SK-N-MC (cell line): Measurements from ENCODE around the gene CTNND2.
"Not testable (repeated sequence)": the region's sequence is repeated elsewhere in the genome, so short reads cannot be mapped to it uniquely, and the experiment has no call there.

Experiments
- DNase-seq: peaks from one replicate; pipeline ENCODE4 v3.0.0-alpha.2; 2011; ENCODE audit warnings: low read depth, low spot score
- H3K27ac ChIP-seq: fragments of 200-600 bp; sonication (generic); 2 replicates; pipeline ENCODE4 v1.5.1; 2016; ENCODE audit warnings: mixed run types
- H3K36me3 ChIP-seq: fragments of 200-600 bp; sonication (generic); 2 replicates; pipeline ENCODE4 v1.6.1; 2017; ENCODE audit warnings: antibody characterized with exemption, low read length, mixed read lengths; ENCODE audit not compliant: insufficient read depth
- H3K4me3 ChIP-seq: fragments of 200-600 bp; sonication (generic); 2 replicates; pipeline ENCODE4 v1.5.1; 2016
- H3K9ac ChIP-seq: fragments of 200-600 bp; sonication (generic); 2 replicates; pipeline ENCODE4 v1.8.0; 2017; ENCODE audit warnings: mixed run types, mixed read lengths; ENCODE audit not compliant: insufficient read length
- H3K9me3 ChIP-seq: fragments of 200-600 bp; sonication (generic); 2 replicates; pipeline ENCODE4 v1.6.1; 2017; ENCODE audit warnings: low read depth, mild to moderate bottlenecking, antibody characterized with exemption, low read length, moderate library complexity, mixed read lengths
- EZH2 ChIP-seq: fragments of 200-600 bp; sonication (generic); IDR thresholded peaks from one replicate; pipeline ENCODE4 v1.6.1; 2017; ENCODE audit warnings: antibody characterized with exemption
- FOXP2 ChIP-seq: optimal IDR thresholded peaks from 2 replicates; pipeline ENCODE3; 2011; ENCODE audit warnings: mild to moderate bottlenecking, moderate library complexity; ENCODE audit not compliant: insufficient read depth; ENCODE audit errors: extremely low read length, control extremely low read depth
- POLR2AphosphoS5 ChIP-seq: IDR thresholded peaks from 2 replicates; pipeline ENCODE4 v1.6.1; 2012; ENCODE audit warnings: mild to moderate bottlenecking, low read depth, low read length, borderline replicate concordance

CTNND2 gene

GRCh38 chr5:11324521-11325289, 579.5 kb downstream of the CTNND2 start:
- Histone ChIP-seq H3K27ac (no peak overlapping the region), H3K9me3 (no peaks in the 10 kb centered on the region), H3K4me3 (no peak overlapping the region), H3K9ac (no peak overlapping the region), H3K36me3 (no peaks in the 10 kb centered on the region)
- TF ChIP-seq EZH2, result no peak
- no peak for TF ChIP-seq POLR2AphosphoS5
- no peak for TF ChIP-seq FOXP2
- DNase-seq, result no peak

GRCh38 chr5:11323761-11324160, 580.5 kb downstream of the CTNND2 start:
- H3K4me3 ChIP-seq, result no peak overlapping the region
- H3K9ac ChIP-seq, result no peak overlapping the region
- TF ChIP-seq POLR2AphosphoS5 (no peak), EZH2 (no peak)
- no peak overlapping the region for H3K27ac ChIP-seq
- no peaks in the 10 kb centered on the region for H3K9me3 ChIP-seq
- H3K36me3 ChIP-seq, result no peaks in the 10 kb centered on the region
- DNase-seq, result no peak

- Histone ChIP-seq H3K9ac (no peak overlapping the region), H3K4me3 (no peak overlapping the region), H3K36me3 (no peaks in the 10 kb centered on the region), H3K9me3 (no peaks in the 10 kb centered on the region), H3K27ac (no peak overlapping the region)
- peak; percentile 39 for DNase-seq
- no peak for TF ChIP-seq FOXP2
- no peak for TF ChIP-seq EZH2
- no peak for TF ChIP-seq POLR2AphosphoS5
Measured at GRCh38 chr5:11322133-11322532, 582.1 kb downstream of the CTNND2 start.

GRCh38 chr5:11319836-11320580, 584.2 kb downstream of the CTNND2 start:
- Histone ChIP-seq H3K9me3 (no peaks in the 10 kb centered on the region), H3K36me3 (no peaks in the 10 kb centered on the region), H3K27ac (no peak overlapping the region), H3K4me3 (no peak overlapping the region), H3K9ac (no peak overlapping the region)
- no peak for DNase-seq
- TF ChIP-seq POLR2AphosphoS5 (no peak), FOXP2 (no peak), EZH2 (no peak)

GRCh38 chr5:11313694-11314093, 590.6 kb downstream of the CTNND2 start:
- not testable (repeated sequence) for H3K4me3 ChIP-seq, H3K27ac ChIP-seq, DNase-seq, H3K9me3 ChIP-seq, H3K36me3 ChIP-seq, H3K9ac ChIP-seq

- no peak overlapping the region for H3K9ac ChIP-seq
- H3K36me3 ChIP-seq, result no peaks in the 10 kb centered on the region
- TF ChIP-seq POLR2AphosphoS5 (no peak), EZH2 (no peak), FOXP2 (no peak)
- H3K27ac ChIP-seq, result no peak overlapping the region
- no peak overlapping the region for H3K4me3 ChIP-seq
- DNase-seq, result no peak
- no peaks in the 10 kb centered on the region for H3K9me3 ChIP-seq
Measured at GRCh38 chr5:11311731-11312130, 592.5 kb downstream of the CTNND2 start.

GRCh38 chr5:11311272-11311671, 593.0 kb downstream of the CTNND2 start:
- no peaks in the 10 kb centered on the region for H3K9me3 ChIP-seq
- TF ChIP-seq FOXP2, result no peak
- no peak for TF ChIP-seq EZH2
- TF ChIP-seq POLR2AphosphoS5, result no peak
- DNase-seq, result no peak
- H3K4me3 ChIP-seq, result no peak overlapping the region
- H3K9ac ChIP-seq, result no peak overlapping the region
- H3K36me3 ChIP-seq, result no peaks in the 10 kb centered on the region
- no peak overlapping the region for H3K27ac ChIP-seq

- H3K9me3 ChIP-seq, result no peaks in the 10 kb centered on the region
- DNase-seq, result no peak
- no peaks in the 10 kb centered on the region for H3K36me3 ChIP-seq
- H3K4me3 ChIP-seq, result no peak overlapping the region
- H3K9ac ChIP-seq, result no peak overlapping the region
- TF ChIP-seq FOXP2 (no peak), EZH2 (no peak), POLR2AphosphoS5 (no peak)
- no peak overlapping the region for H3K27ac ChIP-seq
Measured at GRCh38 chr5:11310158-11310557, 594.1 kb downstream of the CTNND2 start.
